Activated CD8-positive, alpha-beta memory T cell treated with anti-CD3 and anti-CD28 coated beads for 4 hours (primary cell): ENCODE measurements around the gene FOSL1.

Experiments used
- DNase-seq, 2 donors: peaks; one replicate each; pipeline ENCODE4 v3.0.0-alpha.2; 2020; ENCODE audit warnings: low read depth in 2 of 2

Gene FOSL1

GRCh38 chr11:65900125-65900898, at the start of gene FOSL1:
FOSL1 (minus strand) TSS chr11:65900388; CDS start chr11:65900339, 49 bp downstream.
- peak; percentile 84 to 90 for DNase-seq

GRCh38 chr11:65947603-65948125, 47.5 kb upstream of the FOSL1 start:
- DNase-seq: no peak

- no peak for DNase-seq
Observed at GRCh38 chr11:65947133-65947532, 46.9 kb upstream of the FOSL1 start.

DNA sequence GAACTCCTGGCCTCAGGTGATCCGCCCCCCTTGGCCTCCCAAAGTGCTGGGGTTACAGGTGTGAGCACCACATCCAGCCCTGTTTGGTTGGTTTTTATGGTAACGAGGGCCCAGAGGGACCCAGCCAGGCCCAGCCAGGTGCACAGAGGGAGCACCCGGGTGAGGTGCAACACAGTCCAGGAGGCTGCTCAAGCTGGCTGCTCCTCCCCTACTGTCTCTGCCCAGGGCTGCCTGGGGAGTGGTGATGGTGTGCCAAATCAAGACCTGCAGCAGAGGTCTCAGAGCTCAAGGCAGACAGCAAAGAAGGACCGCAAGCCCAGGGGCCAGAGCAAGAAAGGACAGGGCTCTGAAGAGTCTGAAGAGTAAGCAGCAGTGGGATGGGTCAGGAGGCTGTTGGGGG, 46.5 kb upstream of the FOSL1 start:
- no peak for DNase-seq

DNA sequence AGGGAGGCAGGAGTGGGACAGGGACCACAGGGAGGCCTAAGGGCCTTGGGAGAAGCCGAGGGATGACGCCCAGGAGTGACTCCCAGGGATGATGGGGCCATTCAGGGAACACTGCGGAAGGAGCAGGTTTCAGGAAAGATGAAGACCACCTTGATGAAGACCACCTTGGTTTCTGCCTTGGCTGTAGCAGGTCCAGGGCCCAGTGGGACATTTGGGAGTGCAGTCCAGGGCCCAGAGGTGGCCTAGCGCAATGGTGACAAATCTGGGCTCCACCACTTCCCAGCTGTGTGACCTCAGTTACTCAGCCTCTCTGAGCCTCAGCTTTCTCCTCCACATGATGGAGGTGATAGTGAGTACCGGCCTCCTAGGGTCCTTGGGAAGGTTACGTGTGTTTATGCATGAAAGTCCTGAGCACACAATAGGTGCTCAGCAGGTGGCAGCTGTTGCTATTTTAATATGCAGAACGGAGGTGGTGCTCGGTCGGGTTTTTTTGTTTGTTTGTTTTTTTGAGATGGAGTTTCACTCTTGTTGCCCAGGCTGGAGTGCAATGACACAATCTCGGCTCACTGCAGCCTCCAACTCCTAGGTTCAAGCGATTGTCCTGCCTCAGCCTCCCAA, 45.9 kb upstream of the FOSL1 start:
- no peak for DNase-seq

- no peak for DNase-seq
Observed at GRCh38 chr11:65945430-65945911, 45.3 kb upstream of the FOSL1 start, which contains the start of gene TSGA10IP. TSGA10IP (plus strand) TSS chr11:65945480; CDS start chr11:65945676, 196 bp downstream.

GRCh38 chr11:65944767-65945166, 44.6 kb upstream of the FOSL1 start:
- DNase-seq: no peak

DNA sequence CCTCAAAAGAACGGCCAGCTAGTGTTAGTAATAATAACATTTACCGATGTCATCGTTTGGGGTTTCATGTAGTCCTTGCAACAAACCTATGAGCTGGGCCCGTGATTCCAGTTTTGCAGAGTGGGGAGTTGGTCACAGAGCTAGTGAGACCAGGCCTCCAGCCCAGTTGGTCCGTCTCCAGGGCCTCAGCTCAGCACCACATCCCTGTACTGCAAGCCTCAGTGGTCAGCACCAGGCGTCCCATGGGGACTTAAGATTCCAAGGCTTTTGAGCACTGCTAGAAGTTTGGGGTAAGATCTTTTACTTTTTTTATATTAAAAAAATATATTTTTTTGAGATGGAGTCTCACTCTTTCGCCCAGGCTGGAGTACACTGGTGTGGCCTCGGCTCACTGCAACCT, 44.0 kb upstream of the FOSL1 start:
- DNase-seq: no peak

DNA sequence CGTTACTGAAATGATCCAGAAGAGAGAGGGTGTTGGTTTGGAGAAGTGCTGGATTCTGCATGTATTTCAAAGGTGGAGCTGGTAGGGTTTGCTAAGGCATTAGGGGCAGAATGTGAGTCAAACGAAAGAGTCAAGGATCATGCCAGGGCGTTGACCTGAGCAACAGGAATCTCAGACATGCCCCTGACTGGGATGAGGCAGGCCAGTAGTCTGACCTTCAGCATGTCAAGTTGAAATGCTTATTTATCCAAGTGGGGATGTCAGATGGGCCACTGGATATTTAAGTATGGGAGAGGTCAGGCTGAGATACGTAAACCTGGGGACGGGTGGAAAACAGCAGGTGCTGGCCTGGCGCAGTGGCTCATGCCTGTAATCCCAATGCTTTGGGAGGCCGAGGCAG, 42.3 kb upstream of the FOSL1 start:
- DNase-seq: no peak

DNA sequence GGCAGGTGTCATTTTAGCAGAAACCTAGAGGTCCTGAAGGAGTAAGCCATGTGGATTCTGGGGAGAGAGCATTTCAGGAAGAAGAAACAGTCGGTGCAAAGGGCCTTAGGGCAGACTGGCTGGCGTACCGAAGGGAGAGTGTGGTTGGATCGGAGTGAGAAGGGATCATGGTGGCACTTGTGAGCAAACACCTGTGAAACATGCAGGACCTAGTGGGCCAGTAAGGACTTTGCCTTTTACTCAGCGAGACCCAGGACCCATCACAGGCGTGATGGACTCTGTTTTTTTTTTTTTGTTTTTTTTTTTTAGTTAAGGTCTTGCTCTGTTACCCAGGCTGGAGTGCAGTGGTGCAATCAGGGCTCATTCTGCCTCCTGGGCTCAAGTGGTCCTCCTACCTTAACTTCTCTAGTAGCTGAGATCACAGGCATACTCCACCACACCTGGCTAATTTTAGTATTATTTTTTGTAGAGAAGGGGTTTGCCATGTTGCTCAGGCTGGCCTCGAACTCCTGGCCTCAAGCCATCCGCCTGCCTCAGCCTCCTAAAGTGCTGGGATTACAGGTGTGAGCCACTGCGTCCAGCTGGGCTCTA, 41.6 kb upstream of the FOSL1 start:
- DNase-seq: no peak

DNA sequence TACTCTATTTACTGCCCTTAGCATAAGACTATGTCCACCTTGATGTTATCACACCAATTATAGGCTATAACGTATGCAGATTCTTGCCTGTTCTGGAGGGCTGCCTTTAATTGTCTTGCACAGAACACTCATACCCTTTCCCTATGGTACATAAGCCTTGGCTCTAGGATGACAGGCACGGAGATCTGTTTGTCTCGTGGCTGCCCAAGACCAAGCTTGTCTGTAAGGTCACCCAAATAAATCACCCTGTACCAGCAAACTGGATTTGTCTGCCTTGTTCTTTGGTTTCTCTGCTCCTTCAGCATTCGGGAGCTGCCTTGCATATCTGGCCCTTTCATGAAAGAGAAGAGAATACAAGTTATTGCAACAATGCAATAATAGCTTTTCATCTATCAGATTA, 37.6 kb upstream of the FOSL1 start:
- DNase-seq: no peak

DNA sequence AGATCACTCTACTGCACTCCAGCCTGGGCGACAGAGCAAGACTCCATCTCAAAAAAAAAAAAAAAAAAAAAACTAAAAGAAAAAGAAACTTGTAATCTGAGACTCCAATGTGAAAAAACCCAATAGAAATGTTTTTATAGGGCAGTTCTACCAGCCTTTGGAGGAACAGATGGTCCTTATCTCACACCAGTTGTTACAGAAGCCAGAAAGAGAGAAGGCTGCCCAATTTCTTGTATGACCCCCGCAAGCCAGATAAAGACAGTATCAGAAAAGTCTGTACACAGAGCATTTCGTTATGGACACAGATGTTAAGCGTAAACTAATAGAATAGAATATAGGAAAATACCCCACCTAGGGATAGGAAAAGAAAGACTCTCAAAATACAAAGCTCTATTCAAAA, 33.8 kb upstream of the FOSL1 start:
- no peak for DNase-seq

DNA sequence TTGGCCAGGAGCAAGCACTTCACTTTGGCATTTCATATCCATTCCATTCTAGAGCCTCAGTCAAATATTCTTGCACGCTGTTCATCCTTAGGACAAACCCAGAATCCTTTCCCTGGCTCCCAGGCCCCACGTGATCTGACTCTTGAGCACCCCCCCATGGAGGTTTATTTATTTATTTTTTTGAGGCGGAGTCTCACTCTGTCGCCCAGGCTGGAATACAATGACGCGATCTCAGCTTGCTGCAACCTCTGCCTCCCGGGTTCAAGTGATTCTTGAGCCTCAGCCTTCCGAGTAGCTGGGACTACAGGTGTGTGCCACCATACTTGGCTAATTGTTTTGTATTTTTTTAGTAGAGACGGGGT, 32.4 kb upstream of the FOSL1 start:
- DNase-seq: no peak

GRCh38 chr11:65931773-65932557, 31.8 kb upstream of the FOSL1 start:
- no peak for DNase-seq

DNA sequence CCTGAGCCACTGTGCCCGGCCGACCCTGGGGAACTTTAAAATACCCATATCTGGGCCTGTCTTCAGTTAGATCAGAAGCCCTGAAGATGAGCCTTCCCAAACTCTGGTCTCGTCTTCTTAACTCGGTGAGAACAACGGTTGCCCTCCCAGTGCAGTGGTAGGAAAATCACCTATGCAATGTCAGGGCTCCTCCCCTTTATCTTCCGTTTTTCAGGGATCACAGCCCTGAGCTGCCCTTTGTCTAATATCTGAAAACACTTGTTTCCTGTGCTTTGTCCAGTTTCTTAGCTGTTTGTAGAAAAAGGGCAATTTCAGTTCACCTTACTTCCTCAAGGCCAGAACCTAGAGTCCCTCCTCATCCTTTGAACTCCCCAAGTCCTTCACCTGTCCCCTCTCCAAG, 28.5 kb upstream of the FOSL1 start:
- DNase-seq: no peak

DNA sequence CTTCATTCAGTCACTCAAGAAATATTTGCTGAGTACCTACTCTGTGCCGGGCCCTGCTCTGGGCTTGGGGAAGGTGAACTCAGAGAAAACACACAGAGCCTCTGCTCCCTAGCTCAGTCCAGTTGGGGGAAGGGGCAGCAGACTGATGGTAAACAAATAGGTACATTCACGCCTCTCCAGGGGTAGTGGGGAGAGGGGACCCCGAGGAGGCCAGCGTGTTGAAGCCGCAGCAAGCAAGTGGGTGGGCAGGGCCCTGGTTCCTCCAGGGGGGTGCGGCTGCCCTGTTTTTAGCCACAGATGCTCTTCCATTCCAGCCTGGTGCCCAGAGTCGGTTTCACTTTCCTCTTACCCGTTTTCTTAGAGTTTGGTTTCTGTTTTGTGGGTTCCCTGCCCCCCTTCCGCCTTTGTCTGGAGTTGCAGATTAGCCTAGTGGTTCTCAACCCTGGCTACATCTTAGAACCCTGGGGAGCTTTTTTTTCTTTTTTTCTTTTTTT, 27.8 kb upstream of the FOSL1 start:
- peak; percentile 59 to 63 for DNase-seq

GRCh38 chr11:65925397-65925796, 25.2 kb upstream of the FOSL1 start:
- no peak for DNase-seq

DNA sequence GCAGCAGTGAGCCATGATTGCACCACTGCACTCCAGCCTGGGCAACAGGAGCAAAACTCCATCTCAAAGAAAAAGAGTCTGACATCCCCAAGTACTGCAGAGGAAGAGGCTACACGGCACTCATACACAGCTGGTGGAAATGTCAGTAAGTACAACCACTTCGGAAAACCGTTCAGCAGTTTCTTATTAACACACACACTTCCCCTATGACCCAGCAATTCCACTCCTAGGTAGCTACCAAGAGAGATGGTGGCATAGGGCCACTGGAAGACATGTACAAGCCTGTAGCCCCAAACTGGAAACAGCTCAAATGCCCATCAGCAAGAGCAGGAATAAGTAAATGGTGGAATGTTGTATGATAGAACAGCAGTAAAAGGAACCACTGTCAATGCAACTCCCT, 22.4 kb upstream of the FOSL1 start:
- DNase-seq: no peak

GRCh38 chr11:65921876-65922275, 21.7 kb upstream of the FOSL1 start:
- no peak for DNase-seq

GRCh38 chr11:65921033-65921555, 20.9 kb upstream of the FOSL1 start:
- DNase-seq: no peak

- no peak for DNase-seq
Observed at GRCh38 chr11:65920372-65920802, 20.2 kb upstream of the FOSL1 start.
